Duodenal mucosa (tissue), 2 donors: Measurements from ENCODE around the gene CCDC127.
"Not testable (repeated sequence)": the region's sequence is repeated elsewhere in the genome, so short reads cannot be mapped to it uniquely, and the experiment has no call there.

Experiments used
- H3K27ac ChIP-seq: one replicate; pipeline ENCODE4 v1.7.0; 2013; ENCODE audit warnings: low read depth, low read length
- H3K27me3 ChIP-seq, 2 donors: one replicate each; pipeline ENCODE4 v1.7.0; 2013; ENCODE audit warnings: low read length in 2 of 2, control low read depth in 1 of 2; ENCODE audit not compliant: insufficient read depth in 2 of 2, control insufficient read depth in 1 of 2
- H3K36me3 ChIP-seq, 2 donors: one replicate each; pipeline ENCODE4 v1.7.0; 2013; ENCODE audit warnings: low read length in 2 of 2, control low read depth in 1 of 2; ENCODE audit not compliant: insufficient read depth in 2 of 2, control insufficient read depth in 1 of 2
- H3K4me1 ChIP-seq, 2 donors: one replicate each; pipeline ENCODE4 v1.7.0; 2013; ENCODE audit warnings: low read length in 2 of 2, control low read depth in 1 of 2; ENCODE audit not compliant: insufficient read depth in 2 of 2, control insufficient read depth in 1 of 2
- H3K4me3 ChIP-seq, 2 donors: one replicate each; pipeline ENCODE4 v1.7.0; 2013; ENCODE audit warnings: low read length in 2 of 2, low read depth in 1 of 2
- H3K9ac ChIP-seq, 2 donors: one replicate each; pipeline ENCODE4 v1.7.0; 2013; ENCODE audit warnings: low read length in 2 of 2, low read depth in 1 of 2
- H3K9me3 ChIP-seq, 2 donors: one replicate each; pipeline ENCODE4 v1.7.0; 2013; ENCODE audit warnings: low read length in 2 of 2, control low read depth in 1 of 2; ENCODE audit not compliant: control insufficient read depth in 1 of 2

Gene CCDC127, protein sequence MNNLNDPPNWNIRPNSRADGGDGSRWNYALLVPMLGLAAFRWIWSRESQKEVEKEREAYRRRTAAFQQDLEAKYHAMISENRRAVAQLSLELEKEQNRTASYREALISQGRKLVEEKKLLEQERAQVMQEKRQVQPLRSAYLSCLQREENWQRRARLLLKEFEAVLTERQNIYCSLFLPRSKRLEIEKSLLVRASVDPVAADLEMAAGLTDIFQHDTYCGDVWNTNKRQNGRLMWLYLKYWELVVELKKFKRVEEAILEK

DNA sequence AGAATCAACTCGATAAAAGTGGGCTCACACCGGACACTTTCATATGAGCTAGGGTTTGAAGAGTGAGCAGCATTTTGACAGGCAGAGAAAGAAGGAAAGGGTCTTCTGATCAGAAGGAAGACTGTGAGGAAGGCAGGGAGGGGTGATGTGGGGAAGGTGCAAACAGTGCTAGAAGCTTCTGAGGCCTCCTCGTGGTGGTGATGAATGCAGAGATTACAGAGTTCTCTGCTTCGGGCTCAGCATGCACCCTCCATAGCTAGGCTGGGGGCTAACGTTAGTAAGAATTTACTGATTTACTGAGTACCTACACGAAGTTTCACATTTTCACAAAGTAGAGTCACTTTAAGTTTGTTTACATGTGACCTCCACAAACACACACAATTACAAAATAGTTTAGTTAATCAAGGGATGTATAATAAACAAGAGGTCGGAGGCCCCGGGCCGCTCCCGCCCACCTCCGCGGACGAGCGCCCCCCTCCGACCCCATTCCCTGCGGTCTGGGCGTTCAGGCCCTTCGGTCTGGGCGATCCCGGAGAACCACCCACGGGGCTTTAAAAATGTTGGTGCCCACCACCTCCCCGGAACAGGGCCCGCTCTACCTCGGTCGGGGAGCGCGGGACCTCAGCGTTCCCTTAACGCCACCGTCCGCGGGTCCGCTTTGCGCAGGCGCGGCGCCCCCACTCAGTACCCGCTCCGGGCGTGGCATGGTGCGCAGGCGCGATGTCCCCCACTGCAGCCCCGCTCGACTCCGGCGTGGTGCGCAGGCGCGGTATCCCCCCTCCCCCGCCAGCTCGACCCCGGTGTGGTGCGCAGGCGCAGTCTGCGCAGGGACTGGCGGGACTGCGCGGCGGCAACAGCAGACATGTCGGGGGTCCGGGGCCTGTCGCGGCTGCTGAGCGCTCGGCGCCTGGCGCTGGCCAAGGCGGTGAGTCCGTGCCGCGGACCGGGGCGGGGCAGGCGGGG is at the start of gene CCDC127, which contains the start of gene SDHA:
CCDC127 (minus strand) TSS at position 660 of the 963 bp plus-strand sequence. CDS start 1,304 bp downstream, outside the sequence.
SDHA (plus strand) TSS at position 827 of the 963 bp plus-strand sequence; CDS start at position 863, 36 bp downstream.
- peak within 1 kb of the TSS; percentile 83 for H3K27ac ChIP-seq
- peak within 1 kb of the TSS; percentile 66 to 93 for H3K4me3 ChIP-seq
- peaks cover 5 to 14% of the 10 kb centered on the region in 2 donors for H3K4me1 ChIP-seq
- H3K9me3 ChIP-seq, H3K36me3 ChIP-seq, H3K27me3 ChIP-seq: not testable (repeated sequence)
- peak within 1 kb of the TSS; percentile 91 to 97 for H3K9ac ChIP-seq

DNA sequence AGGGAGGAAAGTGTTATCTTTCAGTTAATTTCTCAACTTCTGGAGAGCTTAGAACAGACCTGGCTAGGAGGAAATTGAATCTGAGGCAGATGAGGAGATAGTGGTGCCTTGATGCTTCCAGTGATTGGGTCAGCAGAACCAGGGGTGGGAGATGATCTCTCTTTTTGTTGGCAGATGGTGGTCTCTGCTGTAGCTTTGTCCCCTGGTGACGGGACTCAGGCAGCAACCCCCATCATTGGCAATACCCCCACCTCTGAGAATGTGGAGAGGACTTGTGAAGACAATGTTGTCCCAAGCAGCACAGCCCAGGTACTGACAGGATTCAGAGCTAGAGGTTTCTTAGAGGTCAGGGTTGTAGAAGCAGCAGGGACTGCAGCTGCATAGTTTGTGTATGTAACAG is 49.8 kb upstream of the CCDC127 start:
- Histone ChIP-seq H3K9ac (no peak overlapping the region), H3K4me3 (no peak overlapping the region), H3K36me3 (peaks cover 14 to 27% of the 10 kb centered on the region in 2 donors), H3K4me1 (peaks cover 0 to 4% of the 10 kb centered on the region in 2 donors), H3K9me3 (no peaks in the 10 kb centered on the region), H3K27ac (no peak overlapping the region), H3K27me3 (no peaks in the 10 kb centered on the region)

DNA sequence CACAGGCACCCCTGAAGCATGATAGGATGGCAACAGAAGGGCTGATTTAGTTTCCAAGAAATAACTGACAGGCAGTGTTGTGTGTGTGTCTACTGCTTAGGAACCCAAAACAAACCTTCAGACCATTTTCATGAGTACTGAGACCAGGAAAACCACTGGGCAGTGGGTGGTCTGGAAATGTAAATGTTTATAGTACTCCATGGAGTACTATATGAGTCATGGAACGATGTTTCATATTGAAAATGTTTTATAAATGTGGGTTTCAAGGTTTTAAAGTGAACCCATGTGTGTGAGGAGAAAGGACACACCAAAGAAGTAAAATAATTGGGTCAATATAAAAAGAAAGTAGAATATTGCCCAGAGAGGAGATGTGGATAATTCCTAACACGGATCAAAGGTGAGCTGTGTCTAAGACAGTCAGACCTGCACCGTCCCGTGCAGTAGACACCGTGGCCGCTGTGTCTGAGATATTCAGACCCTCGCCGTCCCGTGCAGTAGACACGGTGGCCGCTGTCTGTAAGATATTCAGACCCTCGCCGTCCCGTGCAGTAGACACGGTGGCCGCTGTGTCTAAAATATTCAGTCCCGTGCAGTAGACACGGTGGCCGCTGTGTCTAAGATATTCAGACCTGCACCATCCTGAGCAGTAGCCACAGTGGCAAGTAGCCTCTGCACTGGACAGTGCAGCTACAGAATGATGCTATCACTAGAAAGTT is 48.5 kb upstream of the CCDC127 start:
- H3K4me3 ChIP-seq, H3K27ac ChIP-seq, H3K9me3 ChIP-seq, H3K4me1 ChIP-seq, H3K27me3 ChIP-seq, H3K9ac ChIP-seq: not testable (repeated sequence)
- H3K36me3 ChIP-seq: peaks cover 14 to 27% of the 10 kb centered on the region in 2 donors

DNA sequence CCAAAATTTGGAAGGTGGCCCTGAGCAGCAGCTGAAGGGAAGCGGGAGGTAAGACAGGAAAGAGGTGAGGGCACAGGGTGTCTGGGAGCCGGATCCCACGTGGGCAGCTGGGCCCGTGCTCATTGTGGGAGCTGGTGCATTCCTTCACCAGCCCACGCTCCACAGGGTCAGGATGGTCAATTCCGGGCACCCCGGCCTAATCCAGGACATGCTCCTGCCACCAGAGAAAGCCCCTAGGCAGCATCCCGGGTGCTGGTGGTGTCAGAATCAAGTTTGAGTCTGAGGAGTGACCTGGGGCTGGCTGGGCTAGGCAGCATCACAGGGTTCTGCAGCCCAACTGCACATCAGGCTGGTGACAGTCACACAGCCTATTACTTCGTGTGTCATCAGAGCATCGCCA is 46.4 kb upstream of the CCDC127 start:
- Histone ChIP-seq H3K4me1 (no peaks in the 10 kb centered on the region), H3K9ac (no peak overlapping the region), H3K27ac (no peak overlapping the region), H3K9me3 (no peaks in the 10 kb centered on the region), H3K4me3 (no peak overlapping the region), H3K36me3 (peaks cover 14 to 27% of the 10 kb centered on the region in 2 donors), H3K27me3 (no peaks in the 10 kb centered on the region)

DNA sequence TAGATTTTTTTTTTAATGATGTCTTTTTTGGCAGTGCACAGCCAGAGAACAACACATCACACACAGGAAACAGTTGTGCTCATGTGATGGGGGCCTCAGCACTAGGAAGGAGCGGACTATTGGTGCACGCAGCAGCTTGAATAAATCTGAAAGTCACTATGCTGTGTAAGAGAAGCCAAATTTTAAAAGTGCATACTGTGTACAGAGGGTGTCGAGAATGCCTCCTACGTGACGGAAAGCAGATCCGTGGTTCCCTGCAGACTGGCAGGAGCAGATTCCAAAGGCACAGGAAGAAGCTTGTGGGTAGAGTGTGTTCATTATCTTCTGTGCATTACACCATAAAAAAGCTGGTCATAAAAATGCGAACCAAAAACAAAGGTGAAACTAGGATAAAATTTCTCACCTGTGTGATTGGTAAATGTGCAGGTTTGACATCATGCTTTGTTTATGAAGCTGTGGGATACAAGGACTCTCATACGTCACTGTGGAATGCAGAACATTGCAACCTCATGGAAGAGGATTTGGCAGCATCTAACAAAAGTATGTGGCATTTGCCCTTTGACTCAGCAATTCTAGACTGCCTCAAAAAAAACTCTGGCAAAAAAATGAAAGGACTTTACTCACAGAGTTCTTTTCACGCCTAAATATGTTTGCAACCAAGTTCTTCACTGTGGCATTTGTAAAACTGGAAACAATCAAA is 45.5 kb upstream of the CCDC127 start:
- H3K36me3 ChIP-seq: peaks cover 14 to 29% of the 10 kb centered on the region in 2 donors
- H3K9ac ChIP-seq, H3K9me3 ChIP-seq, H3K4me1 ChIP-seq, H3K27ac ChIP-seq, H3K27me3 ChIP-seq, H3K4me3 ChIP-seq: not testable (repeated sequence)

DNA sequence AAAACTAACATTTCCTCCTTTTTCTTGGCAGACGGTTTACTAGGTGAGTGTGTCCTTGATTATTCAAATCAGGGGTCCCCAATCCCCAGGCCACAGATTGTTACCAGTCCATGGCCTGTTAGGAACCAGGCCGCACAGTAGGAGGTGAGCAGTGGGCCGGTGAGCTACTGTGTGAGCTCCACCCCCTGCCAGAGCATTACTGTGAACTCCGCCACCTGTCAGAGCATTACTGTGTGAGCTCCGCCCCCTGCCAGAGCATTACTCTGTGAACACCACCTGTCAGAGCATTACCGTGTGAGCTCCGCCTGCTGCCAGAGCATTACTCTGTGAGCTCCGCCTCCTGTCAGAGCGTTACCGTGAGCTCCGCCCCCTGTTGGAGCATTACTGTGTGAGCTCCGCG is 39.2 kb upstream of the CCDC127 start:
- H3K36me3 ChIP-seq: peaks cover 2 to 24% of the 10 kb centered on the region in 2 donors
- no peak overlapping the region for H3K27ac ChIP-seq
- H3K4me3 ChIP-seq: no peak overlapping the region

DNA sequence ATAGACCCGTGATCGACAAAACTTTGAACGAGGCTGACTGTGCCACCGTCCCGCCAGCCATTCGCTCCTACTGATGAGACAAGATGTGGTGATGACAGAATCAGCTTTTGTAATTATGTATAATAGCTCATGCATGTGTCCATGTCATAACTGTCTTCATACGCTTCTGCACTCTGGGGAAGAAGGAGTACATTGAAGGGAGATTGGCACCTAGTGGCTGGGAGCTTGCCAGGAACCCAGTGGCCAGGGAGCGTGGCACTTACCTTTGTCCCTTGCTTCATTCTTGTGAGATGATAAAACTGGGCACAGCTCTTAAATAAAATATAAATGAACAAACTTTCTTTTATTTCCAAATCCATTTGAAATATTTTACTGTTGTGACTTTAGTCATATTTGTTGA is 38.4 kb upstream of the CCDC127 start:
- not testable (repeated sequence) for H3K9me3 ChIP-seq, H3K27ac ChIP-seq, H3K9ac ChIP-seq, H3K4me3 ChIP-seq, H3K27me3 ChIP-seq
- Histone ChIP-seq H3K36me3 (peaks cover 2 to 28% of the 10 kb centered on the region in 2 donors), H3K4me1 (peaks cover 5 to 24% of the 10 kb centered on the region in 2 donors)

More for the DNA sequence above, 39.2 kb upstream of the CCDC127 start:
- Histone ChIP-seq H3K27me3 (no peaks in the 10 kb centered on the region), H3K9ac (no peak overlapping the region), H3K9me3 (peaks cover 0 to 3% of the 10 kb centered on the region in 2 donors), H3K4me1 (peaks cover 5 to 24% of the 10 kb centered on the region in 2 donors)

DNA sequence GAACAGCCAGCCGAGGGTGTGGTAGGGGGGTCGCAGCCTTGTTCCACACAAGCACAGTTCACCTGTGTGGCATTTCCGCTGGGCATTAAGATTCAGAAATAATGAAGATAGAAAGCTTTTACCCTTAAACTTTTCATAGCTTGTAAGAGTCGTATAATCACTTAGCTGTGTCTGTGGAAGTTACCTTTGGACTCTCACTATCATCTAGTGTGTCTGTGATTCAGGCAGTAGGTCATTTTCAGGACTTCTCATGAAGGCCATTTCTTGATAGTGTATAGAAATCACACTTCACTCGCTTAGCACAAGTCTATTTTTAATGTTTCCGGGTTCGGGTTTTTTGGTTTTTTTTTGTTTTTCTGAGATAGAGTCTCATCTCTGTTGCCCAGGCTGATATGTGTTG is 37.2 kb upstream of the CCDC127 start:
- H3K4me3 ChIP-seq, H3K9me3 ChIP-seq, H3K27me3 ChIP-seq, H3K9ac ChIP-seq: not testable (repeated sequence)
- H3K36me3 ChIP-seq: peaks cover 2 to 31% of the 10 kb centered on the region in 2 donors
- peaks cover 5 to 24% of the 10 kb centered on the region in 2 donors for H3K4me1 ChIP-seq
- H3K27ac ChIP-seq: peak overlapping the region; percentile 32

DNA sequence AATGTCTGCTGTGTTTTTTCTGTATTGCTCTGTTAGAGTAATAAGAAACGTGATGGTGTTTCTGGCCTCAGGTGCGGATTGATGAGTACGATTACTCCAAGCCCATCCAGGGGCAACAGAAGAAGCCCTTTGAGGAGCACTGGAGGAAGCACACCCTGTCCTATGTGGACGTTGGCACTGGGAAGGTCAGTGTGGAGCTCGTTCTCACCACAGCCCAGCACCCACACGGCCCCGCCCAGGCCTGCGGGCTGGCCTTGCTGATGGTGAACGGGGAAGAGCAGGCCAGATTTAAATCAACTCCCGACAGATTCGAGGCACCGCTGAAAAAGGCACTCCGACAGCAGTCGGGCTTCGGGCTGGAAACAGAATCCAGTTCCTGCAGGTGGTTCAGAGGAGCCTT is 36.4 kb upstream of the CCDC127 start:
- peaks cover 2 to 36% of the 10 kb centered on the region in 2 donors for H3K36me3 ChIP-seq
- H3K9me3 ChIP-seq, H3K4me3 ChIP-seq: not testable (repeated sequence)

More for the DNA sequence above, 36.4 kb upstream of the CCDC127 start:
- H3K9ac ChIP-seq, H3K27me3 ChIP-seq, H3K27ac ChIP-seq: not testable (repeated sequence)
- peaks cover 5 to 24% of the 10 kb centered on the region in 2 donors for H3K4me1 ChIP-seq
